ENCODE data around the gene ARHGAP31.

DNA sequence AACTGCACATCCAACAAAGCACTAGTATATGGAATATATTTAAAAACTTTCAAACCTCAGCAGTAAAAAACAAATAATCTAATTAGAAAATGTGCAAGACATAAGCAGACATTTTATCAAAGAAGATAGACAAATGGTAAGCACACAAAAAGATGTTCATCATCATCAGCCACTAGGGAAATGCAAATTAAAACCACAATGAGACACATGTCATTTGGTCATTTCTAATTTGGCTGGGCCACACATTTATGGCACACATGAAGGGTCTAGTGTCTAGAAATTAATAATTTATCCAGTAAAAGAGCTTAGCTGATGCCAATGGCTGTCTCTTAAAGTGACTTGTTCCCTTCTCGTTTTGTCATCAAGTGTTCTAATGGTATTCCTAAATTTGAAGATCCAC, 45.8 kb downstream of the ARHGAP31 start:
- no peak for TF ChIP-seq SIN3A (IDR thresholded peaks at IDR 0.05; ENCODE audit: borderline replicate concordance, insufficient read depth, low read length)
- TF ChIP-seq POLR2AphosphoS5 (IDR thresholded peaks at IDR 0.05; ENCODE audit: low read depth, low read length), result no peak
- TF ChIP-seq FOXP2 (optimal IDR thresholded peaks at IDR 0.05; ENCODE audit: borderline replicate concordance, extremely low read depth, extremely low read length, insufficient read depth), result no peak

All from PFSK-1 (cell line).